Measurements from ENCODE around the gene SLC1A1.

Gene SLC1A1

GRCh38 chr9:4496497-4496896 is 6.2 kb downstream of the SLC1A1 start:
- Histone ChIP-seq H3K9me3 (ENCODE audit: low read length) (no peaks in the 10 kb centered on the region), H3F3A (ENCODE audit: insufficient read depth, low read length) (no peaks in the 10 kb centered on the region), H3K79me2 (ENCODE audit: insufficient read depth, low read length) (no peaks in the 10 kb centered on the region), H3K27me3 (ENCODE audit: insufficient read depth, low read length) (peaks cover 7% of the 10 kb centered on the region; the same call in 1 of the 2 replicates), H3K4me3 (ENCODE audit: low read depth, low read length, poor library complexity, severe bottlenecking) (no peak overlapping the region), H3K36me3 (ENCODE audit: insufficient read depth, low read length) (no peaks in the 10 kb centered on the region), H4K20me1 (ENCODE audit: insufficient read depth, low read length) (no peaks in the 10 kb centered on the region), H2AFZ (ENCODE audit: low read length) (no peak overlapping the region), H3K9ac (ENCODE audit: low read length) (no peak overlapping the region), H3K4me1 (ENCODE audit: insufficient read depth, low read length, severe bottlenecking) (no peaks in the 10 kb centered on the region), H3K27ac (ENCODE audit: low read depth, low read length, poor library complexity, severe bottlenecking) (no peak overlapping the region), H3K9me2 (ENCODE audit: low read depth, low read length) (no peaks in the 10 kb centered on the region), H3K4me2 (ENCODE audit: low read length) (no peak overlapping the region)
- TF ChIP-seq EZH2 (IDR thresholded peaks at IDR 0.05; ENCODE audit: borderline replicate concordance, low read length) (no peak), CTCF (IDR thresholded peaks at IDR 0.05; ENCODE audit: low read length) (no peak)

- H4K20me1 ChIP-seq (ENCODE audit: insufficient read depth, low read length), result no peaks in the 10 kb centered on the region
- no peaks in the 10 kb centered on the region for H3K79me2 ChIP-seq (ENCODE audit: insufficient read depth, low read length)
- H3K9me3 ChIP-seq (ENCODE audit: low read length), result no peaks in the 10 kb centered on the region
- no peak overlapping the region for H3K4me2 ChIP-seq (ENCODE audit: low read length)
- H3K9ac ChIP-seq (ENCODE audit: low read length), result no peak overlapping the region
- H3K4me1 ChIP-seq (ENCODE audit: insufficient read depth, low read length, severe bottlenecking), result no peaks in the 10 kb centered on the region
- peaks cover 7% of the 10 kb centered on the region; the same call in 1 of the 2 replicates for H3K27me3 ChIP-seq (ENCODE audit: insufficient read depth, low read length)
- H3K27ac ChIP-seq (ENCODE audit: low read depth, low read length, poor library complexity, severe bottlenecking), result no peak overlapping the region
- no peaks in the 10 kb centered on the region for H3F3A ChIP-seq (ENCODE audit: insufficient read depth, low read length)
- H3K36me3 ChIP-seq (ENCODE audit: insufficient read depth, low read length), result no peaks in the 10 kb centered on the region
- TF ChIP-seq EZH2 (IDR thresholded peaks at IDR 0.05; ENCODE audit: borderline replicate concordance, low read length), result no peak
- no peak for TF ChIP-seq CTCF (IDR thresholded peaks at IDR 0.05; ENCODE audit: low read length)
- no peaks in the 10 kb centered on the region for H3K9me2 ChIP-seq (ENCODE audit: low read depth, low read length)
- no peak overlapping the region for H2AFZ ChIP-seq (ENCODE audit: low read length)
- H3K4me3 ChIP-seq (ENCODE audit: low read depth, low read length, poor library complexity, severe bottlenecking), result no peak overlapping the region
Measured at GRCh38 chr9:4497395-4497794, 7.1 kb downstream of the SLC1A1 start.

- H3K9ac ChIP-seq (ENCODE audit: low read length), result no peak overlapping the region
- peaks cover 7% of the 10 kb centered on the region; the same call in 1 of the 2 replicates for H3K27me3 ChIP-seq (ENCODE audit: insufficient read depth, low read length)
- H3K9me2 ChIP-seq (ENCODE audit: low read depth, low read length), result no peaks in the 10 kb centered on the region
- no peak overlapping the region for H3K4me2 ChIP-seq (ENCODE audit: low read length)
- H3K36me3 ChIP-seq (ENCODE audit: insufficient read depth, low read length), result no peaks in the 10 kb centered on the region
- H3K4me3 ChIP-seq (ENCODE audit: low read depth, low read length, poor library complexity, severe bottlenecking), result no peak overlapping the region
- H3F3A ChIP-seq (ENCODE audit: insufficient read depth, low read length), result no peaks in the 10 kb centered on the region
- TF ChIP-seq EZH2 (IDR thresholded peaks at IDR 0.05; ENCODE audit: borderline replicate concordance, low read length) (no peak), CTCF (IDR thresholded peaks at IDR 0.05; ENCODE audit: low read length) (no peak)
- H2AFZ ChIP-seq (ENCODE audit: low read length), result no peak overlapping the region
- H3K9me3 ChIP-seq (ENCODE audit: low read length), result no peaks in the 10 kb centered on the region
- no peaks in the 10 kb centered on the region for H3K4me1 ChIP-seq (ENCODE audit: insufficient read depth, low read length, severe bottlenecking)
- no peaks in the 10 kb centered on the region for H4K20me1 ChIP-seq (ENCODE audit: insufficient read depth, low read length)
- no peak overlapping the region for H3K27ac ChIP-seq (ENCODE audit: low read depth, low read length, poor library complexity, severe bottlenecking)
- H3K79me2 ChIP-seq (ENCODE audit: insufficient read depth, low read length), result no peaks in the 10 kb centered on the region
Measured at GRCh38 chr9:4497855-4498254, 7.6 kb downstream of the SLC1A1 start.

Data from OCI-LY1 (cell line).